CD14-positive monocyte (primary cell): ENCODE results near the gene RGS3. TPM values are rescaled to one million over a fixed set of nuclear protein-coding genes. Genes with fewer than 3 reads are reported as not detected.

ENCODE experiments used
- DNase-seq, 3 donors: peaks; one replicate each; pipeline ENCODE4 v3.0.0-alpha.2; 2011 to 2022
- H2AFZ ChIP-seq: 2 replicates; pipeline ENCODE4 v1.6.0; 2012; ENCODE audit warnings: mild to moderate bottlenecking, low read depth, low read length, inconsistent platforms; ENCODE audit not compliant: insufficient read depth, poor library complexity, severe bottlenecking
- H3K27ac ChIP-seq, 2 donors: 1 replicate in 1 of 2; 2 replicates in 1 of 2; pipeline ENCODE4 v1.5.1; 2012 to 2013; ENCODE audit warnings: low read length in 2 of 2, control low read depth in 1 of 2, inconsistent platforms in 1 of 2, low read depth in 1 of 2, mild to moderate bottlenecking in 1 of 2
- H3K27me3 ChIP-seq, 2 donors: one replicate each; pipeline versions ENCODE4 v1.6.0 to v1.6.1; 2011 to 2013; ENCODE audit warnings: low read length in 2 of 2; ENCODE audit not compliant: control insufficient read depth in 2 of 2, insufficient read depth in 2 of 2
- H3K36me3 ChIP-seq, 2 donors: replicated peaks in 1 of 2; 1 replicate in 1 of 2; 2 replicates in 1 of 2; pipeline versions ENCODE4 v1.5.1 to v1.6.1; 2012 to 2013; ENCODE audit warnings: low read length in 2 of 2, control low read depth in 1 of 2, inconsistent platforms in 1 of 2, mild to moderate bottlenecking in 1 of 2; ENCODE audit not compliant: insufficient read depth in 2 of 2, control insufficient read depth in 1 of 2
- H3K4me1 ChIP-seq, 2 donors: 1 replicate in 1 of 2; 2 replicates in 1 of 2; pipeline versions ENCODE4 v1.5.1 to v1.6.1; 2012 to 2013; ENCODE audit warnings: low read length in 2 of 2, control low read depth in 1 of 2, inconsistent platforms in 1 of 2, mild to moderate bottlenecking in 1 of 2, moderate library complexity in 1 of 2; ENCODE audit not compliant: insufficient read depth in 2 of 2, control insufficient read depth in 1 of 2
- H3K4me2 ChIP-seq: replicated peaks from 2 replicates; pipeline ENCODE3; 2012; ENCODE audit warnings: low read length, moderate library complexity, mild to moderate bottlenecking; ENCODE audit not compliant: poor library complexity, severe bottlenecking; ENCODE audit errors: extremely low read depth
- H3K4me3 ChIP-seq, 3 experiments: fragments of 200-600 bp in 1 of 3; sonication (generic) in 1 of 3; replicated peaks in 1 of 3; 1 replicate in 2 of 3; 2 replicates in 1 of 3; pipeline ENCODE4 v1.5.1; 2011 to 2013; ENCODE audit warnings: low read length in 3 of 3, mild to moderate bottlenecking in 3 of 3, control low read depth in 2 of 3, low read depth in 2 of 3, inconsistent platforms in 1 of 3, moderate library complexity in 1 of 3
- H3K79me2 ChIP-seq: 2 replicates; pipeline ENCODE4 v1.6.0; 2012; ENCODE audit warnings: mild to moderate bottlenecking, control low read depth, inconsistent platforms, low read length, moderate library complexity; ENCODE audit not compliant: insufficient read depth
- H3K9ac ChIP-seq: 2 replicates; pipeline ENCODE4 v1.6.0; 2017; ENCODE audit warnings: low read length, mild to moderate bottlenecking; ENCODE audit not compliant: insufficient read depth, poor library complexity, severe bottlenecking
- H3K9me3 ChIP-seq, 2 donors: replicated peaks in 1 of 2; 1 replicate in 1 of 2; 2 replicates in 1 of 2; pipeline versions ENCODE4 v1.5.1 to v1.6.1; 2012 to 2013; ENCODE audit warnings: low read length in 2 of 2, control low read depth in 1 of 2; ENCODE audit not compliant: control insufficient read depth in 1 of 2, insufficient read depth in 1 of 2
- H4K20me1 ChIP-seq: 2 replicates; pipeline ENCODE4 v1.6.0; 2012; ENCODE audit warnings: mild to moderate bottlenecking, low read length, control low read depth, moderate library complexity; ENCODE audit not compliant: insufficient read depth
- H3K27ac Mint-ChIP-seq, 7 donors: one replicate each; pipeline ENCODE4 v1.8.0; 2020; ENCODE audit warnings: mild to moderate bottlenecking in 7 of 7, mixed read lengths in 7 of 7, moderate library complexity in 6 of 7, inconsistent platforms in 2 of 7
- H3K27me3 Mint-ChIP-seq, 3 donors: one replicate each; pipeline ENCODE4 v1.8.0; 2021 to 2022; ENCODE audit warnings: low read depth in 3 of 3, mild to moderate bottlenecking in 3 of 3, mixed read lengths in 3 of 3, moderate library complexity in 3 of 3, inconsistent platforms in 1 of 3
- H3K36me3 Mint-ChIP-seq, 2 donors: one replicate each; pipeline ENCODE4 v1.8.0; 2020; ENCODE audit warnings: mixed read lengths in 2 of 2, inconsistent platforms in 1 of 2, mild to moderate bottlenecking in 1 of 2
- H3K4me1 Mint-ChIP-seq: one replicate; pipeline ENCODE4 v1.8.0; 2020; ENCODE audit warnings: mild to moderate bottlenecking, mixed read lengths
- H3K4me3 Mint-ChIP-seq, 2 donors: one replicate each; pipeline ENCODE4 v1.8.0; 2020; ENCODE audit warnings: mild to moderate bottlenecking in 2 of 2, mixed read lengths in 2 of 2, moderate library complexity in 1 of 2
- H3K9me3 Mint-ChIP-seq, 7 donors: one replicate each; pipeline ENCODE4 v1.8.0; 2020 to 2022; ENCODE audit warnings: mixed read lengths in 7 of 7, mild to moderate bottlenecking in 6 of 7, moderate library complexity in 6 of 7, inconsistent platforms in 2 of 7
- WGBS: methylation state at CpG from one replicate; pipeline ENCODE4 v1.1.5; 2013; ENCODE audit warnings: missing lambda C conversion rate; ENCODE audit not compliant: insufficient coverage; 5-methylcytosine and 5-hydroxymethylcytosine counted together
- intact Hi-C, 2 donors: fragments of 100-400 bp; cut with micrococcal nuclease; formaldehyde crosslinking; loops; one replicate each; pipeline versions ENCODE4 v1.15.0 to v1.15.1; 2023
- polyA plus RNA-seq, 3 donors: library from polyadenylated mRNA; depleted of rRNA in 1 of 3; unstranded in 2 of 3; stranded (reverse) in 1 of 3; fragments of 300-500 nt in 2 of 3; fragments of >200 nt in 1 of 3; fragmentation: Illumina TruSeq in 2 of 3; gene quantifications; 1 replicate in 2 of 3; 2 replicates in 1 of 3; pipeline ENCODE4 v1.2.3, GENCODE V29; 2012 to 2021
- TF ChIP-seq, protein P1 (sequence below): fragments of 200-600 bp; IDR thresholded peaks from one replicate; pipeline ENCODE4 v1.8.0; 2022; ENCODE audit warnings: antibody characterized with exemption, mild to moderate bottlenecking

The RGS3 gene
- polyA plus RNA-seq, 3 donors, result 9.1 to 16.2 (median 15.8) TPM

DNA sequence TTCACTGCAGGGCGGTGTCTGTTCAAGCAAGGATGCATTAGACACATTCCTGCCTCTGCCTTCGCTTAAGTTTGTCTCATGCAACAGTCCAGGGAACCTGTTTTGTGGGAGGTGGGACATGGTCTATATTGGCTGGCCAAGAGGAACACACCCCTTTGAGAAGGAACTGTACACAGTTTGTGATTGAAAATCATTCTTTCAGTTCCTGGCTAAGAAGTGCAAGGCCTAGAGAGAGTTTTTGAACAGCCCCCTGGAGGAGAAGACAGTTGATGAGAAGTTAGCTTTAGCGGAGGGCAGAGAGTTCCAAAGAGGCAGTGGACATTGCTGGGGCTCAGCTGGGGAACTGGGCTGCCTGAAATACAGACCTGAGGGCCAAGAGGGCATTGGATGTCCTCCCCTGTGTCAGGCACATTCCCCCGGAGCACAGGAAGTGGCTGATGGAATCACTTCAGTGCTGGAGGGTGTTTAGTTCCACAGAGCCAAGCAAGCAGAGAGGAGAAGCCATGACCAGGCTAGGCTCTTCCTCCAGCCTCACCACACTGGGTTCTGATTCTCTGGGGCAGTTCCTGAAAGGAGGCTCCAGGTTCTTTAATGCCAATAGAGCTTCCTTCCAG is 66.6 kb downstream of the RGS3 start:
- Histone ChIP-seq H3K27me3 (no peaks in the 10 kb centered on the region), H3K4me3 (no peak overlapping the region), H2AFZ (no peak overlapping the region), H3K4me2 (no peak overlapping the region), H3K9ac (no peak overlapping the region), H3K36me3 (no peaks in the 10 kb centered on the region), H3K27ac (no peak overlapping the region), H3K4me1 (peaks cover 1 to 2% of the 10 kb centered on the region in 2 donors), H4K20me1 (no peaks in the 10 kb centered on the region), H3K9me3 (no peaks in the 10 kb centered on the region), H3K79me2 (no peaks in the 10 kb centered on the region)
- no peaks in the 10 kb centered on the region for H3K9me3 Mint-ChIP-seq
- TF ChIP-seq, protein P1, sequence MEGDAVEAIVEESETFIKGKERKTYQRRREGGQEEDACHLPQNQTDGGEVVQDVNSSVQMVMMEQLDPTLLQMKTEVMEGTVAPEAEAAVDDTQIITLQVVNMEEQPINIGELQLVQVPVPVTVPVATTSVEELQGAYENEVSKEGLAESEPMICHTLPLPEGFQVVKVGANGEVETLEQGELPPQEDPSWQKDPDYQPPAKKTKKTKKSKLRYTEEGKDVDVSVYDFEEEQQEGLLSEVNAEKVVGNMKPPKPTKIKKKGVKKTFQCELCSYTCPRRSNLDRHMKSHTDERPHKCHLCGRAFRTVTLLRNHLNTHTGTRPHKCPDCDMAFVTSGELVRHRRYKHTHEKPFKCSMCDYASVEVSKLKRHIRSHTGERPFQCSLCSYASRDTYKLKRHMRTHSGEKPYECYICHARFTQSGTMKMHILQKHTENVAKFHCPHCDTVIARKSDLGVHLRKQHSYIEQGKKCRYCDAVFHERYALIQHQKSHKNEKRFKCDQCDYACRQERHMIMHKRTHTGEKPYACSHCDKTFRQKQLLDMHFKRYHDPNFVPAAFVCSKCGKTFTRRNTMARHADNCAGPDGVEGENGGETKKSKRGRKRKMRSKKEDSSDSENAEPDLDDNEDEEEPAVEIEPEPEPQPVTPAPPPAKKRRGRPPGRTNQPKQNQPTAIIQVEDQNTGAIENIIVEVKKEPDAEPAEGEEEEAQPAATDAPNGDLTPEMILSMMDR, result no peak
- peak overlapping the region in 1 of 7 donors; percentile 47 for H3K27ac Mint-ChIP-seq
- intact Hi-C loops, result no loop called here
- H3K36me3 Mint-ChIP-seq, result no peaks in the 10 kb centered on the region
- 90% methylated on average over 4 of the region's 4 CpGs for WGBS
- H3K27me3 Mint-ChIP-seq, result peaks cover 0 to 2% (median 2%) of the 10 kb centered on the region in 3 donors
- DNase-seq, result no peak
- peaks cover 4% of the 10 kb centered on the region for H3K4me1 Mint-ChIP-seq
- H3K4me3 Mint-ChIP-seq, result no peak overlapping the region

DNA sequence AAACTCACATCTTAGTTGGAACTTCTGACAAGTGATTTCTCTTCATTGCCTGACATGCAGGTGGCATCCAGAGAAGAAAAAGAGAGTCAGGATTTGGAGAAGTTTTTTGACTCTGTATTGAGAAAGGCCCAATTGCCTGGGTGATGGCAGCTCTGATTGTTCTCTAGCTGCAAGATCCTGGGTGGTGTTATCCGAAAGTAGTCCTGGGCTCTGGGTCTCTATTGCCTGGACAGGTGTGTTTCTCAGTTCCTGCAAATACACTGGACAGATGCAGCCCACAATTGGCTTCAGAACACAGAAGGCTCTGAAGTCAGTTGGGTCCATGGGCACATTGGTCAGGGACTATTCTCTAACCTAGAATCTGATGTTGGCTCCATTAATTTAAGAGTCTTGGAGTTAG is 67.4 kb downstream of the RGS3 start:
- Histone ChIP-seq H3K27ac (no peak overlapping the region), H3K27me3 (no peaks in the 10 kb centered on the region), H3K4me2 (no peak overlapping the region), H3K4me1 (no peaks in the 10 kb centered on the region), H2AFZ (no peak overlapping the region), H4K20me1 (no peaks in the 10 kb centered on the region), H3K9ac (no peak overlapping the region), H3K36me3 (no peaks in the 10 kb centered on the region), H3K79me2 (no peaks in the 10 kb centered on the region), H3K9me3 (no peaks in the 10 kb centered on the region), H3K4me3 (no peak overlapping the region)
- Mint-ChIP-seq H3K27ac (no peak overlapping the region), H3K27me3 (peaks cover 0 to 2% (median 2%) of the 10 kb centered on the region in 3 donors), H3K4me1 (peaks cover 3% of the 10 kb centered on the region), H3K9me3 (no peaks in the 10 kb centered on the region), H3K4me3 (no peak overlapping the region), H3K36me3 (no peaks in the 10 kb centered on the region)
- WGBS, result 100% methylated on average over 1 of the region's 1 CpG
- intact Hi-C loops, result no loop called here
- DNase-seq, result no peak
- TF ChIP-seq, protein P1, result no peak
